HG02798 (cell line): Measurements from ENCODE around the gene HNRNPA3.
"Not testable (repeated sequence)": the region's sequence is repeated elsewhere in the genome, so short reads cannot be mapped to it uniquely, and the experiment has no call there.

Experiments
- ATAC-seq: cut with Tn5 transposase; IDR thresholded peaks from one replicate; pipeline ENCODE4 v1.9.1; 2021; ENCODE audit warnings: mild to moderate bottlenecking; ENCODE audit not compliant: unreplicated experiment, poor library complexity

Gene HNRNPA3

DNA sequence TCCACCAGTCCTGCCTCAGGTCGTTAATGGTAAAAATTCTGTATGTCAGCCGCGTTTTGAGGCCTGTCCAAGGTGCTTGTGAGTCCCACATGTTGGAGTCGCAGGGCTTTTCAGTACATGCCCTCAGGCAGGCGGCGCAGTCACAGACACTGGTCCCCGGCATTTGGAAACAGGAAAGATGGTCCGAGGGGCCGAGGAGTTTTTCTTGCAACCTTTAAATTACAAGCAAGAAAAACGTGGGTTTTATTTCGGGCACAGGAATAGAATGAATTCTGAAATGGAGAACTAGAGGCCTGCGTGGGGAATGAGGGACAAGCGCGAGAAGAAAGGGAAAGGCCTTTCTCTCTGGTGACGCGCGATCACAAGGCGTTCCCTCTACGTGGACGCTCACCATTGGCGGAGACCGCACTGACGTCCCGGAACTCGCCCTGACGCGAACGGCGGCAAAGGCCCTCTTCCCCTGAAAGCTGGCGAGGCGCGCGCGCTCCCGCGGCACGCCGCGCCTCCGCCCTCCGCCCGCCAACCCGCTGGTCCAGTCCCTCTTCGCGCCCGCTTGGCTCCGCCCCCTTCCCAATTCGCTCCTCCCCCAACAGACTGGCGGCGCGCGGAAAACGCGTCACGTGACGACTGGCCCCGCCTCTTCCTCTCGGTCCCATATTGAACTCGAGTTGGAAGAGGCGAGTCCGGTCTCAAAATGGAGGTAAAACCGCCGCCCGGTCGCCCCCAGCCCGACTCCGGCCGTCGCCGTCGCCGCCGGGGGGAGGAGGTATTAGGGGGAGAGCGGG is at the start of gene HNRNPA3:
Gene HNRNPA3 (plus strand): TSS at position 689 of the 785 bp plus-strand sequence. CDS start 6 bp downstream, at position 695.
- ATAC-seq = peak; percentile 91

DNA sequence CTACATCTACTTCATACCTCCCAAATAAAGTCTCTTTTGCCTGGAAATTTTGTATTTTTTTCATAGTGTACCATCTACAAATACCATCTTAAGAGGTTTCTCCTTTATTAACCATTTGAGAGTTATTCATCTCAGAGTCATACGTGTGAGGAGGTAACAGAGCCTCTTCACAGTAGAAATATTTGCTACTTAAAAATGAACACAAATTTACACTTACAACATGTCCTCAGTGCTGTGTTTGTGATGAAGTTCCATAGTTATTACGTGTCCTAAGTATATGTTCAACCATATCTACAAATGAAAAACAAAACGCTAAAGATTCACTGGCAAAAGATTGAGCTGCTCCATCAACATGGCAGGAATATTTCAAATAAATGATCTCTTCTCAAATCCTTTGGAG is 48.5 kb upstream of the HNRNPA3 start:
- ATAC-seq = no peak

DNA sequence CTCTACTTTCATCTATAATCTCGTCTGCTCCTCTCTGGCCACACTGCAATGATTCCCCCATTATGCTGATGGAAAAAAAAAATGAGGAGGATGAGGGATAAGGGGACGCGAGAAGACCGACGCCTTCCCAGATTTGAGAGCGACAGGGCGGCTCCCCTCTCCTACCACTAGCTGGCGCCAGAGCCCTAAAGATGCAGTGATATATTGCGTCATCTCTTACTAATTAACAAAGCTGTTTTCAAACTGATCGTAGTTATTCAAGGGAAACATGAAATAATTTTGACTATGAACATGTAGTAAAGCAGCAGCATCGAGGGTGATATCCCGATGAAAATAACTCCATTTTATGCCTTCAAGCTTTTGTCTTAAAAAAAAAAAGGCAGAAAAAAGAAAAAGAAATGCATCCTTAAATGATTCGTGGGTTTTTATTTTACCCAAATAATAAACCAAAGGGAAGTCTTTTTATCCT is 48.0 kb upstream of the HNRNPA3 start:
- peak; percentile 70 for ATAC-seq

DNA sequence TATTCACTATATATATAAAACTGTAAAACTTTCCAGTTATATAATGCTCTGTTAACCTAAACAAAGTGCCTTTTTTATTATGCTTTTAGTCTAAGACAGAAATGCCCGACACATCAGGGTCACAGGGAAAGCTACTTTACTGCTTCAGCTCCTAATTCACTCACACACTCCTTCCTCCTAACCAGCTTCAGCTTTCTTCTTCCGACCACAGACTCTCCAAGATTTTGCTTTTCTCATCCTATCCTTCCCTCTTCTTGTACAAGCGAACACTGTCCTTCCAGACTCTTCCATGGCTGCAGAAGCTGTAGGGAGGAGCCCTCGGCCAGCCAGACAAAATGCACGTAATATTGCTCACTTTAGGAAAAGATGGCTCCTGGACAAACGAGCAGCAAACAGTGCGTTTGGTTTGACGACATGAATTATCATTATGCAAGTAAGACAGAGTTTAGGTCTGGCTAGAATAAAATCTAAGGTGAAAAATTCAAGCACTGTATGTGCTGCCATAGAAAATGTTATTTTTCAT is 47.5 kb upstream of the HNRNPA3 start:
- ATAC-seq = no peak

DNA sequence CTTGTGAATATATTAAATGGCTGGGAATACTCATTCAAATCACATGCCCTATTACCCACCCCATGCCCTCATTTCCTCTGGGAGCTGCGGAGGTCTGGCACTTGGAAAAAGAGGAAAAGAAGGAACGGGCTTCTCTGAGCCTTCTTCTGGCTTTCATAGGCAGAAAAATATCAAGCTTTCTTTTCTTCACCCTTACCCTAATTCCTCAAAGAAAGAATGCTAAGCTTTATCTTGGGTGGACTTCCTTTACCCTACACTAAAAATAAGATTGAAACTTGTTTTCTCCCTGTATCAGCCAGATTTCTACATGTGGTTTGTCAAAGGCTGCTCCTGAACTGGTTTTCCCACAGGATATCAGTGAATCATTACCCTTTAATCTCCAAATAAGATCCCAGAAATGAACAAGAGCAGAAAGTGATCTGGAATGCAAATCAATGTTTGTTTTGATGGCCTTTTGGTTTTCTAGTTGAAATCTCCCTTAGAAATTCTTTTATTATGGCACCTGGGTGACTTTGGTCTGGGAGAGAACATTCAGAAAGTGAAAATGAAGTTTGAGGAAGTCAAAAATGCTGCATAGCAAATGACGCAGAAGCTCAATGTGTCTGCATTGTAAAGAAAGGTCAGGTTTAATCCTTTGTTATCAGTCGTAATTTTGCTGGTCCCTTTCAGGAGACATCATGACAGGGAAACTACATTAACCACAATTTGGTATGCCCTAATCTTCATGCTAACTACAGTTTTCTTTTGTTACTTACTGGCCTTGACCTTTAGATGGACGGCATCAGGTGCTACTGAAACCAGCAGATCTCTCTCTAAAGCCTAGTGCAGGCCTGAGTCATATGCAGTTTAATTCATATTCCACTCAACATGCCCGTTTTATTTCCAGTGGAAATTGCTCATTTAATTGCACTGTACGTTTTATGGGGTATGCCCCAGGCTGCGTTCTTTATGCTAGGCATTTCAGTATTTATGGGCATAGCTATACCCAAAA is 46.6 kb upstream of the HNRNPA3 start:
- ATAC-seq = peak; percentile 72

DNA sequence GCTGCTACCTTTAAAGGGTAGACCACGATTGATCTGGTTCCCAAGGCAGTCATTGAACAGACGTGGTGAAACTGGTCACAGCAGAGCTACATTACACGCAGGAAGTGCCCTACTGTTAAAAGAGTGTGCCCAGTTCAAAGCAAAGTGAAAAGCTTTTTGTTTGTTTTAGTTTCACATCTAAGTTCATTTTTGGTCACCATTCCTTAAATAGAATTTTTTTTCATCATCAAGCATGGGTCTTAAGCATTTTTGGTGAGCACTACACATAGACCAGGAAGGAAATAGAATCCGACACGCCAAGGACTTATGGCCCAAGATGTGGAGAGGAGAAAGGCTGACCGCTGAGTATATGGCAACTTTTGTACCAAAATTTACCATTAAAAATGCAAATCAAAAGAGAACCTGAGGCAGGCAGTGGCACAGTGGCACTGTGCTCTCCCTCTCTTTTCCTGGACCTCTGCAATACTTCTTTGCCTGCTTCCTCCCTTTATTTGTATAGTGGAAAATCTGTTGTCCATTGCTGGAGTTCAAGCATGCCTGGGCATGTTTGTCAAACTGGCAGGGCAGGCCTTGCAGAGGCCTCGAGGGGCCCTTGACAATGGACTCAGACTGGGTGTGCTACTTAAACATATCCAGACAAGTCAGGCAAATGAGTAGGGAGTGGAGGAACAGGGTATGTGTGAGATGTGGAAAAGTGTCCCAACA is 42.6 kb upstream of the HNRNPA3 start:
- ATAC-seq = no peak

DNA sequence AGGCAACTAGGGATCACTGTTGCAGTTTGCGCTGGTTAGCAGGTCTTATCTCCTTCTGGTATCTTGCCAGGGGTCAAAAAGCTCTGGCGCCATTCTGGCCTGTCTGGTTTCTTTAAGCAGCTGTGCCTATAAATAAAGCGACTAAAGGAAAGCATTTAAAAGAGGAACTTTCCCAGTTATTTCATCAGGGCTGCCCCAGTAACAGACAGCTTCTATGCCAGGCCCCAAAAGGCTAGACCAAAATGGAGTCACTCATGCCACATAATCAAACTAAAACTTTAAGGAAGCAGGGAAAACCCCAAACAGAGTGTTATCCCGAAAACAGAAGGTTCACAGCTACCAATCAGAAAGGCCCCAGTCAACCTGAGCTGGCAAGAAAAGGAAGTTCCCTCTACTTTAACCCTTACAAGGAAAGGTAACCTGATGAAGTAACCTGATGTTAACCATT is 41.2 kb upstream of the HNRNPA3 start:
- ATAC-seq = no peak

DNA sequence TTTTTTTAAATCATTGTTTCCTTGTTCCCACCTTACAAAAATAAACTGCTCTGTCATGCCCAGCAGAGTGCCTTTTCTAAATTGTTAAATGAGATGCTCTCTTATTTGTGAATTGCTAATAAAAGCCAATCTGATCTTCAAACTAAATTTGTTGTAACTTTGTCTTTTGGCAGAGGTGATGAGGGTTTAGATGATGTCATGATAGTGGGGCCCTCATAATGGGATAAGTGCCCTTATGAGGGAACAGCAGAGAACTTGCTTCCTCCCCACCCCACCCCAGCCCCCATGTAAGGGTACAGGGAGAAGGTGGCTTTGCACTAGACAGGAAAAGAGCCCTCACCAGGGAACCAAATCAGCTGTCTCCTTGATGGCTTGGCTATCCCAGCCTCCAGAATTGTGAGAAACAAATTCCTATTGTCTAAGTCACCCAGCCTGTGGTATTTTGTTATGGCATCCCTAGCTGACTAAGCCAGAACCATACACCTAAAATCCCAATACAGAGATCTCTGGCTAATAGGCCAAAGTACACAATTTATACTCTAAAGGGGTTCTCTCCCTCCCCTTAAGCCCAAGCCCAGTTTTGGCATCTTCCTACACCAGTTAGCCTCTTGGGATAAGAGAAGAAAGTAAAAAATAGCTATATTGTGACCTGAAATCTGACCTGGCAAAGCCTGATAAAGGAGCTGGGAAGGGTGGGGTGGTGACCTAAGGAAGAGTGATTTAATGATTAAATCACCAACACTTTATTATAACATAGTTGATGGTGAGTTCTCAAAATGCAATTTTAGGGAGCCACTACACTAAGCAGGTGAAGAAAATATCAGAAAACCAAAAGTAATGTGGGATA is 40.3 kb upstream of the HNRNPA3 start:
- no peak for ATAC-seq

DNA sequence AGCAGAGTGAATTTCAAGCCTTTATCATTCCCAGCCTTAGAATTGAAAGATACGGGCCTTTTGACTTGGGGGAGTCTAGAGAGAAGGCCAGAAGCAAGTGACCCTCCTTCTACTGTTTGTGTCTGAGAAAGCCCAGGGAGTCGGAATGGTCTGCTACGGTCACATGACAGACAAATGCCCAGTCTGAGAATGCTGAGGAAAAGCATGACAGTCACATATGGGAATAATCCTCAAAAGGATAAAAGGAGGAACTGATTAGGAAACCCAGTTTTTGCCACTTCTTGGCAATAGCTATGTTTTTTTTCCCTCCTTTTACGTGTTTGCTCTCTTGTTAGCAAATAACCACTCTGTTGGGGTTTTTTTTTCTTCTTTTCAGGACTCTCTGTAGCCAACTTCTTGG is 38.1 kb upstream of the HNRNPA3 start:
- no peak for ATAC-seq

DNA sequence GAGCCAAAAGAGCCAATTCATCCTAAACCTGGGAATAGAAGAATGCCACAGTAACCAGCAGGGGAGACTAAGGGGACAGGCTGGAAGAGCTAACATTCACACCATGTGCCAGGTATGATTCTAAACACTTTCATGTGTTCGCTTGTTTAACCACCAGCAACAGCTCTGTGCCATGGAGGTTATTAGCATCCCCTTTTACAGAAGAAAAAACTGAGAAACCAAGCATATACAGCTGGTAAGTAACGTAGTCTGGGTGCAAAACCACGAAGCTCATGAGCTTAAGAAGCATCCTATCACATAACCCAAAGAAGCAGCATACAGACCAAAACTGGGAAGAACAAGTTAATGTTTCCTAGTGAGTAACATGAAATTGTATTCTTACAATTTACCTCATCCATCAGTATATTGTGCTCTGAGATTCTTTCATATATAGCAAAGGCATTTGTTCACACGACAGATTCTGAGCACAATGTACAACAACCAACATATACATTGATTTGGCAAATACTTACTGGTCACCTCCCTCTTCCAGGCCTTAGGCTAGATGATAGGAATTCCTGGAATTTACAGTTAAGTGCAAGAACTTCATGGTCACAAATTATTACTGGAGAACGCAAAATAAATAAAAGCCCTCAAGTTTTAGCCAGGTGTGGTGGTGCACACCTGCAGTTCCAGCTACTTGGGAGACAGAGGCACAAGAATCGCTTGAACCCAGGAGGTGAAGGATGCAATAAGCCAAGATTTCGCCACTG is 36.5 kb upstream of the HNRNPA3 start:
- ATAC-seq = no peak

DNA sequence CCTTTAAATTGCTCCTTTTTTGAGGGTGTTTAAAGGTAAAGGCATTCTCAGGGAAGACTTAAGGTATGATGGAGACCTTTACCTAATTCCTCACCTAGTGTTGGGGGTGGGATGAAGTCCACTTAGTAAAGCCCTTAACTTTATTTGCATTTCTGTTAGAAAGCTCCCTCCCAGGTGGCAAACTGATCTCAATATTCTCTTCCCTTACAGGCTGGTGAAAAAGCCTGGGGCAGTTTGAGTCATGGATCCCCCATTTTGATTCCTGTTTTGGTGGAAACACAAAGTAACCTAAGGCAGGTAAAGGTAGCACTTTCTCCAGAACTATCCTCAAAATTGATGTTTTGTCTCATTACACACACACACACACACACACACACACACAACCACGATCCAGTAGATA is 33.8 kb upstream of the HNRNPA3 start:
- no peak for ATAC-seq

DNA sequence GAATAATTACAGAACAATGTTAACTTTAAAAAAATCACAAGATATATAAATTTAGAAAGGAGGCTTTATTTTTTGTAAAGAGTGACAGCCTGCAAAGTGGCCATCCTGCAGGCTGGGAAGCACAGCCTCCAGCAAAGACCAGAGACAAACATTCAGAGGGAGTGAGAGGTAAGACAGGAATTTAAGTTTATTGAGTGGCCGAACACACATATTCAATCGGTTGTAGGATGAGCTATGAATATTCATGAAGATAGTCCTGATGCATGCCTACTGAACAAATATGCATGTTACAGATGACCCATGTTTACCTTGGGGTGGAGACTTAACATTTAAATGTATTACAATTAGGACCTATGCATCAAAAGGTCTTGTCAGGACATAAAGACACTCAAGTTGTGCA is 33.4 kb upstream of the HNRNPA3 start:
- ATAC-seq = no peak

DNA sequence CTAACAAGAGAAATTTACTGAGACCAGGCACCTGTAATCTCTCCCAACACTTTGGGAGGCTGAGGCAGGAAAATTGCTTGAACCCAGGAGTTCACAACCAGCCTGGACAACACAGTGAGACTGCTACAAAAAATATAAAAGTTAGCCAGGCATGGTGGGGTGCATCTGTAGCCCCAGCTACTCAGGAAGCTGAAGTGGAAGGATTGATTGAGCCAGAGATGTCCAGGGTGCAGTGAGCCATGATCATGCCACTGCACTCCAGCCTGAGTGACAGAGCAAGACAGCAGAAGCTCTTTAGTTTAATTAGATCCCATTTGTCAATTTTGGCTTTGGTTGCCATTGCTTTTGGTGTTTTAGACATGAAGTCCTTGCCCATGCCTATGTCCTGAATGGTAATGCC is 32.9 kb upstream of the HNRNPA3 start:
- not testable (repeated sequence) for ATAC-seq

DNA sequence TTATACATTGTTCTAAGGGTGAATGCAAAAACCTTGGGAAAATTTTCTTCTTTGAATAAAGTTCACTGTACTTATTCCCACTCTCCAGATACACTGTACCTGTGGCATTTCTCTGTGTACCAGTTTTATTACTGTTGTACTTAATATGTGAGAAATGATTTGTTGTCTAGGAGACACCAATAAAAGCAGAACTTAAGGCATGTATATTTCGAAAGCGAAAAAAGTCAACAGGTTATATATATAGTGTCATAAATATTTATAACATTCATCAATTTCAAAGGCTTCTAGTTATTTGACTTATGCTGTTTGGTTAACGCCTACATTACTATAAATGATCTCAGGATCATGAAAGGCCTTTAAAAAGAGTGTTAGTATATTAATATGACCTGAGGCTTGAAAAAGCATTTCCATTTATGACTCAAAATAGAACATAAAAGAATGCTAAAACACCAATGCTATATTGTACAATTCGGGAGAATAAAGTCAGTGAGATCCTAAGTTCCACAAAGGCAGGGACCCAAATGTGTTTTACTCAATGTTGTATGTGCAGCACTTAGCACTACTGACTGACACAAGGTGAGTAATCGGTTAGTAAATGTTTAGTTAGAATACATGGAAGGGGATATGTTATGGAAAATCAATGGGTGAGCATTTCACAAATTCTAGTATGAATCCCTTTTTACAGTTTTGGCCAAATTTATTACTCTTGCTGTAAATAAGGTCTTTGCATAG is 32.2 kb upstream of the HNRNPA3 start:
- peak; percentile 38 for ATAC-seq

DNA sequence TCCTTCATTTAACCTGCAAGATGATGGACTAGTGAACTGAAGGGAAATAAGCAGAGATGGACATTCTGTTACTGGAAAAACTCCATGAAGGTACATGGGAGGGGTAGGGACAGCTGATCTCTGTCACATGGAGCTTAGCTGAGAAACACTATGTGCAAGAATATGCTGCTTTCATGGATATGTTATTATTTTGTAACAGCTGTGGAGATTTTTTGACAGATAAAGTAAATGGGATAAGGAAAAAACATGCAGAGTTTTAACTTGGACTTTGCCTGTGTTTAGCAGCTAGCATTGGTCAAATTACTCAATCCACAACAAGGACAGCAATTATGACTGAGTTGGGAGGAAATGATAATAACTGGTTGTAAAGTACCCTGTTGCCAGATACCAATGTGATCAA is 28.7 kb upstream of the HNRNPA3 start:
- no peak for ATAC-seq

DNA sequence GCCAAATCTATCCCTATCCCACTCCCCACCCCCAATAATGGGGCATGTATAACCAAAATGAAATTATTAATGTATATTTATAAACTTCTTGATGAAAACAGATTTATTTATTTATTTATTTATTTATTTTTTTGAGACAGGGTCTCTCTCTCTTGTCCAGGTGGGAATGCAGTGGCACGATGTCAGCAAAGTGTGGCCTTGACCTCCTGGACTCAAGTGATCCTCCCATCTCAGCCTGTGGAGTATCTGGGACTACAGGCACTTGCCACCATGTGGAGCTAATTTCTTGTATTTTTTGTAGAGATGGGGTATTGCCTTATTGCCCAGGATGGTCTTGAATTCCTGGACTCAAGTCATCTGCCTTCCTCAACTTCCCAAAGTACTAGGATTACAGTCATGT is 28.0 kb upstream of the HNRNPA3 start:
- ATAC-seq = no peak

DNA sequence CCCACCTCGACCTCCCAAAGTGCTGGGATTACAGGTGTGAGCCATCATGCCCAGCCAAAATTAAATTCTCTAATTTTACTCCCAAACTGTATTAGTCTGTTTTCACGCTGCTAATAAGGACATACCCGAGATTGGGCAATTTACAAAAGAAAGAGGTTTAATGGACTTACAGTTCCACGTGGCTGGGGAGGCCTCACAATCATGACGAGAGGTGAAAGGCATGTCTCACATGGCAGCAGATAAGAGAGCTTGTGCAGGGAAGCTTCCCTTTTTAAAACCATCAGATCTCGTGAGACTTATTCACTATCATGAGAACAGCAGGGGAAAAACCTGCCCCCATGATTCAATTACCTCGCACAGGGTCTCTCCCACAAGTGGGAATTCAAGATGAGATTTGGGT is 26.6 kb upstream of the HNRNPA3 start:
- ATAC-seq = not testable (repeated sequence)
